HG03097 (cell line): ENCODE measurements around the gene CAMK2D.
"Not testable (repeated sequence)": the region's sequence is repeated elsewhere in the genome, so short reads cannot be mapped to it uniquely, and the experiment has no call there.

Source experiments
- ATAC-seq: cut with Tn5 transposase; IDR thresholded peaks from one replicate; pipeline ENCODE4 v1.9.1; 2021; ENCODE audit not compliant: unreplicated experiment, low FRiP score

Gene CAMK2D

GRCh38 chr4:113733685-113734084 lies 27.9 kb downstream of the CAMK2D start:
- no peak for ATAC-seq

GRCh38 chr4:113732967-113733527 lies 28.5 kb downstream of the CAMK2D start:
- ATAC-seq = no peak

- ATAC-seq = no peak
Observed at GRCh38 chr4:113730467-113731216, 30.9 kb downstream of the CAMK2D start.

- ATAC-seq = no peak
Observed at GRCh38 chr4:113727802-113728201, 33.7 kb downstream of the CAMK2D start.

GRCh38 chr4:113725963-113726362 lies 35.6 kb downstream of the CAMK2D start:
- ATAC-seq = no peak

GRCh38 chr4:113718252-113718651 lies 43.3 kb downstream of the CAMK2D start:
- ATAC-seq = no peak

- ATAC-seq = no peak
Observed at GRCh38 chr4:113711883-113712662, 49.5 kb downstream of the CAMK2D start.

- ATAC-seq = no peak
Observed at GRCh38 chr4:113708250-113708649, 53.3 kb downstream of the CAMK2D start.

- ATAC-seq = no peak
Observed at GRCh38 chr4:113707048-113707447, 54.5 kb downstream of the CAMK2D start.

GRCh38 chr4:113705097-113705496 lies 56.4 kb downstream of the CAMK2D start:
- not testable (repeated sequence) for ATAC-seq

GRCh38 chr4:113702596-113702995 lies 58.9 kb downstream of the CAMK2D start:
- not testable (repeated sequence) for ATAC-seq

- ATAC-seq = no peak
Observed at GRCh38 chr4:113701169-113701568, 60.4 kb downstream of the CAMK2D start.

- no peak for ATAC-seq
Observed at GRCh38 chr4:113700602-113701150, 60.9 kb downstream of the CAMK2D start.

GRCh38 chr4:113699772-113700171 lies 61.8 kb downstream of the CAMK2D start:
- ATAC-seq = no peak

GRCh38 chr4:113697429-113697828 lies 64.1 kb downstream of the CAMK2D start:
- ATAC-seq = no peak

- no peak for ATAC-seq
Observed at GRCh38 chr4:113695328-113696169, 66.0 kb downstream of the CAMK2D start.

GRCh38 chr4:113694008-113694407 lies 67.5 kb downstream of the CAMK2D start:
- no peak for ATAC-seq

GRCh38 chr4:113692809-113693411 lies 68.6 kb downstream of the CAMK2D start:
- ATAC-seq = peak; percentile 72

- ATAC-seq = no peak
Observed at GRCh38 chr4:113691676-113692075, 69.9 kb downstream of the CAMK2D start.

GRCh38 chr4:113689394-113689793 lies 72.1 kb downstream of the CAMK2D start:
- ATAC-seq = no peak
